GM21390 (cell line): ENCODE measurements around the gene FUT1.
A peak's percentile ranks its signal among the peaks of the same experiment; 100 is the strongest.

Experiments
- ATAC-seq: cut with Tn5 transposase; IDR thresholded peaks from one replicate; pipeline ENCODE4 v1.9.1; 2021; ENCODE audit not compliant: unreplicated experiment

Gene FUT1

GRCh38 chr19:48741129-48741999 lies 11.1 kb downstream of the FUT1 start:
- no peak for ATAC-seq

GRCh38 chr19:48740164-48740972 lies 12.1 kb downstream of the FUT1 start, which contains the start of gene RASIP1:
TSS of gene RASIP1 (minus strand) at chr19:48740610. CDS start at chr19:48740282, 328 bp downstream.
- no peak for ATAC-seq

- no peak for ATAC-seq
These were observed 12.9 kb downstream of the FUT1 start for GRCh38 chr19:48739404-48740163.

GRCh38 chr19:48738557-48739403 lies 13.7 kb downstream of the FUT1 start:
- peak; percentile 83 for ATAC-seq

- ATAC-seq = no peak
These were observed 15.0 kb downstream of the FUT1 start for GRCh38 chr19:48737360-48737998.

- ATAC-seq = no peak
These were observed 17.3 kb downstream of the FUT1 start for GRCh38 chr19:48735031-48735615.

- ATAC-seq = no peak
These were observed 17.8 kb downstream of the FUT1 start for GRCh38 chr19:48734625-48735024.

GRCh38 chr19:48731452-48731851 lies 21.0 kb downstream of the FUT1 start:
- no peak for ATAC-seq

- no peak for ATAC-seq
These were observed 23.4 kb downstream of the FUT1 start for GRCh38 chr19:48728911-48729664.

GRCh38 chr19:48726556-48726955 lies 25.9 kb downstream of the FUT1 start:
- no peak for ATAC-seq

GRCh38 chr19:48724796-48725753 lies 27.4 kb downstream of the FUT1 start:
- no peak for ATAC-seq

- ATAC-seq = no peak
These were observed 30.2 kb downstream of the FUT1 start for GRCh38 chr19:48722196-48722708.

- peak; percentile 73 for ATAC-seq
These were observed 31.7 kb downstream of the FUT1 start for GRCh38 chr19:48720613-48721296.

GRCh38 chr19:48720251-48720612 lies 32.2 kb downstream of the FUT1 start:
- peak; percentile 3 for ATAC-seq

GRCh38 chr19:48719263-48720171 lies 32.9 kb downstream of the FUT1 start, which contains the start of gene MAMSTR:
TSS of gene MAMSTR (minus strand) at chr19:48719725. CDS start at chr19:48719031, 694 bp downstream.
- no peak for ATAC-seq
